Measurements from ENCODE around the gene NUMB.

Gene NUMB

GRCh38 chr14:73458183-73458976, at the start of gene NUMB:
TSS of gene NUMB (minus strand) at chr14:73458546. CDS start at chr14:73355751, 102,795 bp downstream.
- DNase-seq: peak; percentile 99
- in situ Hi-C loops (cut with HindIII; ENCODE audit: low pct_ligation_motif_present, low pct_unique_long_range_greater_than_20kb, low sequenced_read_pairs): loop anchor here (25.0 kb wide), 2 partner anchors 171 to 296 kb away; no protein-coding TSS in a partner anchor

DNA sequence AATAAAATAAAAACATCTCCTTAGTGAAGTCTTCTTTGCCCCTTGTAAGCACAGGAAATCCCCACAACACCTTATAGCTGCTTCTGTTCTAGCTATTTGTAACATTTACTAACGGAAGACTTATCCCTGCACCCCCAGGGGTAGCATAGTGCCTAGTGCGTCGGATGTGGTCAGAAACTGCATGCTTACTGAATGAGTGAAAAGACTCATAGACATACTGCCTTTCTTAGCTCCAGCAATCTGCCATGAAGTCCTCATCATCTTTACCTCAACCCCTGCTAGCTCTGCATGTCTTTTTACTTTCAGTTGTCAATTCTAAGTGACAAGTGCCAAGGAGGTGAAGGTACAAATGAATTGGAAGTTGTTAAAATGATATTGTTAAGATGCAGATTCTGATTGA, 45.3 kb upstream of the NUMB start:
- in situ Hi-C loops (cut with HindIII; ENCODE audit: low pct_ligation_motif_present, low pct_unique_long_range_greater_than_20kb, low sequenced_read_pairs): no loop called here
- DNase-seq: no peak

- in situ Hi-C loops (cut with HindIII; ENCODE audit: low pct_ligation_motif_present, low pct_unique_long_range_greater_than_20kb, low sequenced_read_pairs): no loop called here
- DNase-seq: no peak
Measured at GRCh38 chr14:73502017-73502619, 43.8 kb upstream of the NUMB start.

DNA sequence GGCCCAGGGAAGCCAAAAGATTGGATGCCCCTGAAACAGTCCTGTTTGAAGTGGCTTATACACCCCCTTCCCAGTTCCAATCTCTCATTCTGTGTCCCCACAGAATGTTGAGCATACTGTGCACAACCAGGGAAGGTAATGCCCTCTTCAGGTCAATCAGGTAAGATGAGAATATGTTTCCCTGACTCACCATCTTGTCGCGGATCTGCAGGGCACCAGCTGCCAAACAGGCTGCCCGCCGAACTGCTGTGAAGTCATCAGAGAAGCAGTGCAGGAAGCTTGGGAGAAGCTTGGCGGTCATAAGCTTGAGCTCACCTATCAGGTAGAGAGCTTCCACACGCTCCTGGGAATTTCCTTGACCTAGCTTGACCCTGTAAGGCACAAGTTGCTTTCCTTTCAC, 42.0 kb upstream of the NUMB start:
- DNase-seq: no peak
- in situ Hi-C loops (cut with HindIII; ENCODE audit: low pct_ligation_motif_present, low pct_unique_long_range_greater_than_20kb, low sequenced_read_pairs): no loop called here

GRCh38 chr14:73494593-73494992, 36.2 kb upstream of the NUMB start:
- in situ Hi-C loops (cut with HindIII; ENCODE audit: low pct_ligation_motif_present, low pct_unique_long_range_greater_than_20kb, low sequenced_read_pairs): no loop called here
- no peak for DNase-seq

DNA sequence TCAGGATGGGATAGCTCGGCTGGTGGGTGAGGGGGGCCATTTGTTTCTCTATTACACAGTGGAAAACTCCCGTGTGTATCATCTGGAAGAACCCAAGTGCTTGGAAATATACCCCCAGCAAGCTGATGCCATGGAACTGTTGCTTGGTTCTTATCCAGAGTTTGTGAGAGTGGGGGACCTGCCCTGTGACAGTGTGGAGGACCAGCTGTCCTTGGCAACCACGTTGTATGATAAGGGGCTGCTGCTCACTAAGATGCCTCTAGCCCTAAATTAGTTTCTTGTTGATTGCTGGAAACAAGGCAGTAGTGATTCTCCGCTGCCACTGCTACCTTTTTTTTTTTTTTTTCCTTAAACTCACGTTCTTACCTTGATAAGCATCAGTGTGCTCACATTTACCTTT, 34.3 kb upstream of the NUMB start:
- DNase-seq: no peak
- in situ Hi-C loops (cut with HindIII; ENCODE audit: low pct_ligation_motif_present, low pct_unique_long_range_greater_than_20kb, low sequenced_read_pairs): no loop called here

- in situ Hi-C loops (cut with HindIII; ENCODE audit: low pct_ligation_motif_present, low pct_unique_long_range_greater_than_20kb, low sequenced_read_pairs): no loop called here
- DNase-seq: no peak
Measured at GRCh38 chr14:73492043-73492552, 33.8 kb upstream of the NUMB start.

DNA sequence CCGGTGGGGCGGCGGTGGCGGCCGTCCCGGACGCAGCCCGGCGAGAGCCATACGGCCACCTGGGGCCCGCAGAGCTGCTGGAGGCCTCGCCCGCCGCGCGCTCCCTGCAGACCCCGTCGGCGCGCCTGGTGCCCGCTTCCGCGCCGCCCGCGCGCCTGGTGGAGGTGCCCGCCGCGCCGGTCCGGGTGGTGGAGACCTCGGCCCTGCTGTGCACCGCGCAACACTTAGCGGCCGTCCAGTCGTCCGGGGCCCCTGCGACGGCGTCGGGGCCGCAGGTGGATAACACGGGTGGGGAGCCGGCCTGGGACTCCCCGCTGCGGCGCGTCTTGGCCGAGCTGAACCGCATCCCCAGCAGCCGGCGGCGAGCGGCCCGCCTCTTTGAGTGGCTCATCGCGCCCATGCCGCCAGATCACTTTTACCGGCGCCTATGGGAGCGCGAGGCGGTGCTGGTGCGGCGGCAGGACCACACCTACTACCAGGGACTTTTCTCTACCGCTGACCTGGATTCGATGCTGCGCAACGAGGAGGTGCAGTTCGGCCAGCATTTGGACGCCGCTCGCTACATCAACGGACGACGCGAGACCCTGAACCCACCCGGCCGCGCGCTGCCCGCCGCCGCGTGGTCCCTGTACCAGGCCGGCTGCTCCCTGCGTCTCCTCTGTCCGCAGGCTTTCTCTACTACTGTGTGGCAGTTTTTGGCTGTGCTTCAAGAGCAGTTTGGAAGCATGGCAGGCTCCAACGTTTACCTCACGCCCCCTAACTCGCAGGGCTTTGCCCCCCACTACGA, 33.1 kb upstream of the NUMB start:
- DNase-seq: peak; percentile 66
- in situ Hi-C loops (cut with HindIII; ENCODE audit: low pct_ligation_motif_present, low pct_unique_long_range_greater_than_20kb, low sequenced_read_pairs): no loop called here

GRCh38 chr14:73489481-73490175, 31.3 kb upstream of the NUMB start:
- in situ Hi-C loops (cut with HindIII; ENCODE audit: low pct_ligation_motif_present, low pct_unique_long_range_greater_than_20kb, low sequenced_read_pairs): no loop called here
- no peak for DNase-seq

GRCh38 chr14:73478684-73479083, 20.3 kb upstream of the NUMB start:
- in situ Hi-C loops (cut with HindIII; ENCODE audit: low pct_ligation_motif_present, low pct_unique_long_range_greater_than_20kb, low sequenced_read_pairs): no loop called here
- DNase-seq: no peak

GRCh38 chr14:73477618-73478266, 19.4 kb upstream of the NUMB start:
- in situ Hi-C loops (cut with HindIII; ENCODE audit: low pct_ligation_motif_present, low pct_unique_long_range_greater_than_20kb, low sequenced_read_pairs): no loop called here
- DNase-seq: no peak

- no peak for DNase-seq
- in situ Hi-C loops (cut with HindIII; ENCODE audit: low pct_ligation_motif_present, low pct_unique_long_range_greater_than_20kb, low sequenced_read_pairs): no loop called here
Measured at GRCh38 chr14:73476451-73476931, 18.1 kb upstream of the NUMB start.

DNA sequence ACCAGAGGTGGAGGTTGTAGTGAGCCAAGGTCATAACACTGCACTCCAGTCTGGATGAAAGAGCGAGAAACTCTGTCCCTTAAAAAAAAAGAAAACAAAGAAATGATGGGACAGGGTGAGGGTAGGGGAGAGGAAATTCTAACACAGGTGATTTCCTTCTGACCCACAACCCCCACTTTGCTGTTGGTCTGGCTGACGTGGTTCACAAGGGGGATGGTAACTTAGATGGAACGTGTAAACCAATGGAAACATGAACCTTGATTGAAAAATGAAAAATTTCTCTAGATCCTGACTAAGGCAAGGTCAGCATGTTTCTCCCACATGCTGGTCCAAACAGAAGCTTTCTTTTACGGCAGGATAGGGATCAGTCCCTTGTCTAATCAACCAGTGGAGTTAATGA, 16.6 kb upstream of the NUMB start:
- in situ Hi-C loops (cut with HindIII; ENCODE audit: low pct_ligation_motif_present, low pct_unique_long_range_greater_than_20kb, low sequenced_read_pairs): loop anchor here (25.0 kb wide), 2 partner anchors 188 to 313 kb away; no protein-coding TSS in a partner anchor
- DNase-seq: no peak

- in situ Hi-C loops (cut with HindIII; ENCODE audit: low pct_ligation_motif_present, low pct_unique_long_range_greater_than_20kb, low sequenced_read_pairs): loop anchor here (25.0 kb wide), 2 partner anchors 185 to 310 kb away; no protein-coding TSS in a partner anchor
- DNase-seq: peak; percentile 66
Measured at GRCh38 chr14:73472185-73473114, 14.1 kb upstream of the NUMB start.

GRCh38 chr14:73471582-73472184, 13.3 kb upstream of the NUMB start:
- DNase-seq: no peak
- in situ Hi-C loops (cut with HindIII; ENCODE audit: low pct_ligation_motif_present, low pct_unique_long_range_greater_than_20kb, low sequenced_read_pairs): loop anchor here (25.0 kb wide), 2 partner anchors 184 to 309 kb away; no protein-coding TSS in a partner anchor

DNA sequence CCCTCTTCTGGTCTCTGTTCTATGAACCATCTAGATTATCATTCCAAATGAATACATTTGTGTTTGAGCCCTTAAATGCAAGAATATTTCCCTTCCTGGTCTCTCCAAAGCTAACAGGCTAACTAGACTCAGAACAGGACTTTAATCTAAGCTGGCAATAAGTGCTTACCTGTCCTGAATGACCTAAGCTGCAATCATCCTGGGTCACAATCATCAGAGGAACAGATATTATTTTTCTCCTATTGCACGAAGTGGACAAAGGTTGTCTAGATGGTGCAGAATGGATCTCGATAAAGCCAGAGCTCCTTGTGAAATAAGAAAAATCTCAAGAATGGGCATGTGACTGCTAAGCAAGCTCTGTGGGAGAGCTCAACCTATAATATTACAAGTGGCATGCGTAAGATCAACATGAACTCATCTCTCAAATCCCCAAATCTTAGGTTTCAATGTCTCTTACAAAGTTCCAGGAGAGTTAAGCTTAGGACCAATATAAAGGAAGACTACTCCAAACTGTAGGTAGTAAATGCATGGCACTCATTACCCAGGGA, 10.6 kb upstream of the NUMB start:
- in situ Hi-C loops (cut with HindIII; ENCODE audit: low pct_ligation_motif_present, low pct_unique_long_range_greater_than_20kb, low sequenced_read_pairs): loop anchor here (25.0 kb wide), 2 partner anchors 182 to 307 kb away; no protein-coding TSS in a partner anchor
- DNase-seq: no peak
